ENCODE measurements around the gene COL4A2. TPM values are rescaled to one million over a fixed set of nuclear protein-coding genes. Genes with fewer than 3 reads are reported as not detected.
A peak's percentile ranks its signal among the peaks of the same experiment; 100 is the strongest.

Gene COL4A2
- total RNA-seq, 1 donor from 2014 or later, result 120 TPM

GRCh38 chr13:110328573-110328972 lies 21.5 kb downstream of the COL4A2 start:
- H3K9me3 Mint-ChIP-seq (ENCODE audit: low read depth), result no peaks in the 10 kb centered on the region
- TF ChIP-seq CTCF (IDR thresholded peaks at IDR 0.05; ENCODE audit: unreplicated experiment), result no peak
- H3K27ac Mint-ChIP-seq, result no peak overlapping the region
- H3K36me3 Mint-ChIP-seq (ENCODE audit: insufficient read depth), result peaks cover 2% of the 10 kb centered on the region
- H3K4me1 Mint-ChIP-seq (ENCODE audit: low read depth), result peaks cover 25% of the 10 kb centered on the region
- H3K4me3 Mint-ChIP-seq (ENCODE audit: low read depth), result no peak overlapping the region
- H3K27me3 Mint-ChIP-seq, result peaks cover 3% of the 10 kb centered on the region
- DNase-seq (ENCODE audit: low spot score, unreplicated experiment), result no peak

GRCh38 chr13:110329258-110329657 lies 22.2 kb downstream of the COL4A2 start:
- no peak overlapping the region for H3K4me3 Mint-ChIP-seq (ENCODE audit: low read depth)
- TF ChIP-seq CTCF (IDR thresholded peaks at IDR 0.05; ENCODE audit: unreplicated experiment), result no peak
- H3K9me3 Mint-ChIP-seq (ENCODE audit: low read depth), result no peaks in the 10 kb centered on the region
- DNase-seq (ENCODE audit: low spot score, unreplicated experiment), result no peak
- no peak overlapping the region for H3K27ac Mint-ChIP-seq
- H3K4me1 Mint-ChIP-seq (ENCODE audit: low read depth), result peaks cover 25% of the 10 kb centered on the region
- peaks cover 3% of the 10 kb centered on the region for H3K27me3 Mint-ChIP-seq
- peaks cover 2% of the 10 kb centered on the region for H3K36me3 Mint-ChIP-seq (ENCODE audit: insufficient read depth)

- peaks cover 3% of the 10 kb centered on the region for H3K27me3 Mint-ChIP-seq
- TF ChIP-seq CTCF (IDR thresholded peaks at IDR 0.05; ENCODE audit: unreplicated experiment), result no peak
- H3K4me1 Mint-ChIP-seq (ENCODE audit: low read depth), result peaks cover 25% of the 10 kb centered on the region
- H3K36me3 Mint-ChIP-seq (ENCODE audit: insufficient read depth), result peaks cover 2% of the 10 kb centered on the region
- H3K4me3 Mint-ChIP-seq (ENCODE audit: low read depth), result no peak overlapping the region
- no peak overlapping the region for H3K27ac Mint-ChIP-seq
- H3K9me3 Mint-ChIP-seq (ENCODE audit: low read depth), result no peaks in the 10 kb centered on the region
- DNase-seq (ENCODE audit: low spot score, unreplicated experiment), result no peak
Observed at GRCh38 chr13:110329798-110330461, 22.8 kb downstream of the COL4A2 start.

GRCh38 chr13:110330491-110331011 lies 23.5 kb downstream of the COL4A2 start:
- Mint-ChIP-seq H3K27me3 (peaks cover 3% of the 10 kb centered on the region), H3K9me3 (ENCODE audit: low read depth) (no peaks in the 10 kb centered on the region), H3K4me1 (ENCODE audit: low read depth) (peaks cover 25% of the 10 kb centered on the region), H3K27ac (no peak overlapping the region), H3K36me3 (ENCODE audit: insufficient read depth) (peaks cover 2% of the 10 kb centered on the region), H3K4me3 (ENCODE audit: low read depth) (no peak overlapping the region)
- TF ChIP-seq CTCF (IDR thresholded peaks at IDR 0.05; ENCODE audit: unreplicated experiment), result no peak
- DNase-seq (ENCODE audit: low spot score, unreplicated experiment), result no peak

GRCh38 chr13:110331362-110331761 lies 24.3 kb downstream of the COL4A2 start:
- peaks cover 3% of the 10 kb centered on the region for H3K27me3 Mint-ChIP-seq
- no peak for TF ChIP-seq CTCF (IDR thresholded peaks at IDR 0.05; ENCODE audit: unreplicated experiment)
- H3K27ac Mint-ChIP-seq, result peak overlapping the region; percentile 50
- H3K4me1 Mint-ChIP-seq (ENCODE audit: low read depth), result peaks cover 23% of the 10 kb centered on the region
- no peaks in the 10 kb centered on the region for H3K9me3 Mint-ChIP-seq (ENCODE audit: low read depth)
- DNase-seq (ENCODE audit: low spot score, unreplicated experiment), result no peak
- no peak overlapping the region for H3K4me3 Mint-ChIP-seq (ENCODE audit: low read depth)
- H3K36me3 Mint-ChIP-seq (ENCODE audit: insufficient read depth), result peaks cover 2% of the 10 kb centered on the region
